Measurements from ENCODE around the gene SETBP1. TPM values are rescaled to one million over a fixed set of nuclear protein-coding genes. Genes with fewer than 3 reads are reported as not detected.

The SETBP1 gene
- total and polyA plus RNA-seq, 8 donors, result 19.7 to 27.5 (median 21.5) TPM

- no peak for DNase-seq
- Histone ChIP-seq H3K36me3 (no peaks in the 10 kb centered on the region), H3K9me3 (no peaks in the 10 kb centered on the region), H3K4me1 (peaks cover 6 to 21% of the 10 kb centered on the region in 2 donors), H3K27me3 (no peaks in the 10 kb centered on the region), H3K4me3 (no peak overlapping the region), H3K27ac (no peak overlapping the region)
- intact Hi-C loops (cut with DNase I), result no loop called here
- TF ChIP-seq, protein P1, sequence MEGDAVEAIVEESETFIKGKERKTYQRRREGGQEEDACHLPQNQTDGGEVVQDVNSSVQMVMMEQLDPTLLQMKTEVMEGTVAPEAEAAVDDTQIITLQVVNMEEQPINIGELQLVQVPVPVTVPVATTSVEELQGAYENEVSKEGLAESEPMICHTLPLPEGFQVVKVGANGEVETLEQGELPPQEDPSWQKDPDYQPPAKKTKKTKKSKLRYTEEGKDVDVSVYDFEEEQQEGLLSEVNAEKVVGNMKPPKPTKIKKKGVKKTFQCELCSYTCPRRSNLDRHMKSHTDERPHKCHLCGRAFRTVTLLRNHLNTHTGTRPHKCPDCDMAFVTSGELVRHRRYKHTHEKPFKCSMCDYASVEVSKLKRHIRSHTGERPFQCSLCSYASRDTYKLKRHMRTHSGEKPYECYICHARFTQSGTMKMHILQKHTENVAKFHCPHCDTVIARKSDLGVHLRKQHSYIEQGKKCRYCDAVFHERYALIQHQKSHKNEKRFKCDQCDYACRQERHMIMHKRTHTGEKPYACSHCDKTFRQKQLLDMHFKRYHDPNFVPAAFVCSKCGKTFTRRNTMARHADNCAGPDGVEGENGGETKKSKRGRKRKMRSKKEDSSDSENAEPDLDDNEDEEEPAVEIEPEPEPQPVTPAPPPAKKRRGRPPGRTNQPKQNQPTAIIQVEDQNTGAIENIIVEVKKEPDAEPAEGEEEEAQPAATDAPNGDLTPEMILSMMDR (IDR thresholded peaks at IDR 0.05), result no peak
- ATAC-seq, result no peak
Observed at GRCh38 chr18:44835703-44836102, 155.0 kb downstream of the SETBP1 start.

GRCh38 chr18:44836263-44836662 lies 155.6 kb downstream of the SETBP1 start:
- TF ChIP-seq, protein P1 (IDR thresholded peaks at IDR 0.05), result no peak
- Histone ChIP-seq H3K4me3 (no peak overlapping the region), H3K27ac (no peak overlapping the region), H3K36me3 (no peaks in the 10 kb centered on the region), H3K9me3 (no peaks in the 10 kb centered on the region), H3K4me1 (peaks cover 6 to 20% of the 10 kb centered on the region in 2 donors), H3K27me3 (no peaks in the 10 kb centered on the region)
- DNase-seq (no peak), ATAC-seq (no peak)
- intact Hi-C loops (cut with DNase I), result no loop called here

- intact Hi-C loops (cut with DNase I), result no loop called here
- no peak overlapping the region for H3K4me3 ChIP-seq
- ATAC-seq (no peak), DNase-seq (no peak)
- no peaks in the 10 kb centered on the region for H3K27me3 ChIP-seq
- no peaks in the 10 kb centered on the region for H3K9me3 ChIP-seq
- peaks cover 6 to 20% of the 10 kb centered on the region in 2 donors for H3K4me1 ChIP-seq
- TF ChIP-seq, protein P1 (IDR thresholded peaks at IDR 0.05), result no peak
- H3K36me3 ChIP-seq, result no peaks in the 10 kb centered on the region
- no peak overlapping the region for H3K27ac ChIP-seq
Observed at GRCh38 chr18:44837482-44838180, 156.9 kb downstream of the SETBP1 start.

DNA sequence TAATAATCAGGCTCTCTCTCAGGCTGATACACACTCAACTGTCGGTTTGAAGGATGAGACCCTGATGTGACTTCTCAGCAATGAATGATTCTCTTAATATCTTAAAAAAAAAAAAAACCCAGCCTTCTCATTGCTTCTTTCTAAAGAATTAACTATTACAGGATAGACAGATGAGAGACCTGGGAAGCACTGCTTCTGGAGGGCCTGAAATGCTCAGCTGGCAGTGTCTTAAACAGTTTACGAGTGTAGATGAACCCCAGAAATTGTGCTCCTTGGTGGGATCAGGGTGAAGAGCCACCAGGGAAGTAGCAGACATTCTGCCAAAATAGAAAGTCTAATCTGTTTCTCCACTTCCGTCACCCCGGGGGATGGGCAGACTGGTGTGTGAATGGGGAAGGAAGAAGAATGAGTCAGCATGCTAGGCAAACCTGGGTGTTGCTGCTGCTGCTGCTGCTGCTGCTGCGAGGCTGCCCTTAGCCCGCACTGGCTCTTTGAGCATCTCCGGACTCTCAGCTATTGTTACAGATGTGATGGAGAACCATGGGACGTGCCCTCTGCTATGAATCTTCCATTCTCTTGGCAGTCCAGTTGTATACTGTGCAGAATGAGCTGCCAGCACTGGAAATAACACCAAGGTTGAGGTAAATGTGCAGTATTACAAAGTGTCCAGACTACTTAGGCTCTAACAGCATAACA lies 158.4 kb downstream of the SETBP1 start:
- intact Hi-C loops (cut with DNase I), result no loop called here
- ATAC-seq (peak; percentile 84), DNase-seq (peak in 2 of 4 donors; percentile 75 to 87)
- Histone ChIP-seq H3K27ac (peak overlapping the region in 1 of 2 donors; percentile 81), H3K4me3 (no peak overlapping the region), H3K36me3 (no peaks in the 10 kb centered on the region), H3K27me3 (no peaks in the 10 kb centered on the region), H3K9me3 (no peaks in the 10 kb centered on the region), H3K4me1 (peaks cover 6 to 20% of the 10 kb centered on the region in 2 donors)
- TF ChIP-seq, protein P1 (IDR thresholded peaks at IDR 0.05), result no peak

GRCh38 chr18:44840058-44840790 lies 159.5 kb downstream of the SETBP1 start:
- no peak overlapping the region for H3K27ac ChIP-seq
- H3K27me3 ChIP-seq, result no peaks in the 10 kb centered on the region
- no peak for ATAC-seq
- intact Hi-C loops (cut with DNase I), result no loop called here
- H3K4me1 ChIP-seq, result peaks cover 6 to 20% of the 10 kb centered on the region in 2 donors
- no peaks in the 10 kb centered on the region for H3K9me3 ChIP-seq
- H3K4me3 ChIP-seq, result no peak overlapping the region
- no peaks in the 10 kb centered on the region for H3K36me3 ChIP-seq
- TF ChIP-seq, protein P1 (IDR thresholded peaks at IDR 0.05), result no peak
- DNase-seq, result peak in 1 of 4 donors; percentile 71

Data from left lung (tissue), 10 donors.